22Rv1 (cell line): ENCODE data around the gene CEACAM1.

Experiments used
- ZFX ChIP-seq: fragments of 450-650 bp; IDR thresholded peaks from 2 replicates; pipeline ENCODE4 v1.6.1; 2017; ENCODE audit warnings: antibody characterized with exemption, borderline replicate concordance
- TF ChIP-seq, protein P1 (sequence below): fragments of 450-650 bp; IDR thresholded peaks from 2 replicates; pipeline ENCODE4 v1.5.1; 2017; ENCODE audit warnings: mild to moderate bottlenecking

DNA sequence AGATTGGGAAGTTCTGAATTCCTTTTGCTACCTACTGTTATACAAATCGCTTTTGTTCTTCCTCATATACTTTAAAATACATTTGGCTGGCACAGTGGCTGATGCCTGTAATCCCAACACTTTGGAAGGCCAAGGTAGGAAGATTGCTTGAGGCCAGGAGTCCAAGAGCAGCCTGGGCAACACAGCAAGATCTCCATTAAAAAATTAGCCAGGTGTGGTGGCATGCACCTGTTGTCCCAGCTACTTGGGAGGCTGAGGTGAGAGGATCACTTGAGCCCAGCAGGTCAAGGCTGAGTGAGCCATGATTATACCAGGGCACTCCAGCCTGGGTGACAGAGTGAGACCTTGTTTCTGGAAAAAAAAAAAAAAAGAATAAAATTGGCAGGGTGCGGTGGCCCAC, 51.2 kb downstream of the CEACAM1 start:
- TF ChIP-seq, protein P1, sequence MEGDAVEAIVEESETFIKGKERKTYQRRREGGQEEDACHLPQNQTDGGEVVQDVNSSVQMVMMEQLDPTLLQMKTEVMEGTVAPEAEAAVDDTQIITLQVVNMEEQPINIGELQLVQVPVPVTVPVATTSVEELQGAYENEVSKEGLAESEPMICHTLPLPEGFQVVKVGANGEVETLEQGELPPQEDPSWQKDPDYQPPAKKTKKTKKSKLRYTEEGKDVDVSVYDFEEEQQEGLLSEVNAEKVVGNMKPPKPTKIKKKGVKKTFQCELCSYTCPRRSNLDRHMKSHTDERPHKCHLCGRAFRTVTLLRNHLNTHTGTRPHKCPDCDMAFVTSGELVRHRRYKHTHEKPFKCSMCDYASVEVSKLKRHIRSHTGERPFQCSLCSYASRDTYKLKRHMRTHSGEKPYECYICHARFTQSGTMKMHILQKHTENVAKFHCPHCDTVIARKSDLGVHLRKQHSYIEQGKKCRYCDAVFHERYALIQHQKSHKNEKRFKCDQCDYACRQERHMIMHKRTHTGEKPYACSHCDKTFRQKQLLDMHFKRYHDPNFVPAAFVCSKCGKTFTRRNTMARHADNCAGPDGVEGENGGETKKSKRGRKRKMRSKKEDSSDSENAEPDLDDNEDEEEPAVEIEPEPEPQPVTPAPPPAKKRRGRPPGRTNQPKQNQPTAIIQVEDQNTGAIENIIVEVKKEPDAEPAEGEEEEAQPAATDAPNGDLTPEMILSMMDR: no peak
- no peak for TF ChIP-seq ZFX
